Peyer's patch (tissue), 4 donors: ENCODE results near the gene AKT3. TPM values are rescaled to one million over a fixed set of nuclear protein-coding genes. Genes with fewer than 3 reads are reported as not detected.
"Not testable (repeated sequence)": the region's sequence is repeated elsewhere in the genome, so short reads cannot be mapped to it uniquely, and the experiment has no call there.

ENCODE experiments used
- DNase-seq, 3 donors: peaks; one replicate each; pipeline ENCODE4 v3.0.0-alpha.2; 2017 to 2019
- H3K27ac ChIP-seq, 4 donors: fragments of 200-600 bp; sonication (generic); one replicate each; pipeline ENCODE4 v1.5.1; 2016 to 2019
- H3K27me3 ChIP-seq, 2 donors: fragments of 200-600 bp; sonication (generic); one replicate each; pipeline ENCODE4 v1.5.1; 2019
- H3K36me3 ChIP-seq, 3 donors: fragments of 200-600 bp; sonication (generic); one replicate each; pipeline ENCODE4 v1.5.1; 2016 to 2019
- H3K4me1 ChIP-seq, 4 donors: fragments of 200-600 bp; sonication (generic); one replicate each; pipeline ENCODE4 v1.5.1; 2016 to 2019
- H3K4me3 ChIP-seq, 4 donors: fragments of 200-600 bp; sonication (generic); 1 replicate in 3 of 4; 2 replicates in 1 of 4; pipeline ENCODE4 v1.5.1; 2016 to 2019; ENCODE audit warnings: mild to moderate bottlenecking in 1 of 4
- H3K9me3 ChIP-seq, 4 donors: fragments of 200-600 bp; sonication (generic); one replicate each; pipeline ENCODE4 v1.5.1; 2016 to 2019; ENCODE audit warnings: mild to moderate bottlenecking in 1 of 4
- POLR2A ChIP-seq, 2 donors: fragments of 450-650 bp; IDR thresholded peaks; one replicate each; pipeline ENCODE4 v1.5.1; 2017; ENCODE audit warnings: antibody characterized with exemption in 2 of 2, mild to moderate bottlenecking in 2 of 2, moderate library complexity in 2 of 2
- total RNA-seq, 4 donors: library from RNA; depleted of rRNA; stranded (reverse); fragments of >200 nt; gene quantifications; one replicate each; pipeline ENCODE4 v1.1.0, GENCODE V29; 2016
- TF ChIP-seq, protein P1 (sequence below), 6 experiments: fragments of 450-650 bp in 4 of 6; fragments of 200-600 bp in 2 of 6; sonication (generic) in 1 of 6; IDR thresholded peaks; one replicate each; pipeline ENCODE4 v1.5.1; 2017 to 2019; ENCODE audit warnings: antibody characterized with exemption in 6 of 6, mild to moderate bottlenecking in 3 of 6, moderate library complexity in 1 of 6

AKT3 gene
- total RNA-seq, 4 donors from 2014 or later = 4.4 to 71.8 (median 15.2) TPM

DNA sequence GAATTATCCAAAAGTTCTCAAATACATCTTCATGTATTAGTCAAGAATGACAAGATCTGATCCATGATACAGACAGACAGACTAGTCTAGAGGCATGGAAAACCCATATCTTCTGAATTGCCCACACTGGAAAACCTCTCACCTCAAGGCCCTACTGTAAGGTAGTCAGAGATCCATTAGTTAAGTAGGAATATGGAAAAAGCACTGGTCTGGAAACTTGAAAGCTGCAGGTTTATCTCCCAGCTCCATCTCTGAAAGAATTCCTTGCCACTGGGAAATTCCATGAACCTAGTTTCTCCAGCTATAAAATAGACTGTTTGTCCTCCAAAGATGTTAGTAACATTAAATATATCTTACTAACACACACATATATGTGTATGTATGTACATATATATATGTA lies 169.2 kb downstream of the AKT3 start:
- Histone ChIP-seq H3K9me3 (no peaks in the 10 kb centered on the region), H3K27me3 (no peaks in the 10 kb centered on the region), H3K4me3 (no peak overlapping the region), H3K27ac (no peak overlapping the region), H3K4me1 (no peaks in the 10 kb centered on the region), H3K36me3 (no peaks in the 10 kb centered on the region)
- no peak for DNase-seq
- TF ChIP-seq, protein P1, sequence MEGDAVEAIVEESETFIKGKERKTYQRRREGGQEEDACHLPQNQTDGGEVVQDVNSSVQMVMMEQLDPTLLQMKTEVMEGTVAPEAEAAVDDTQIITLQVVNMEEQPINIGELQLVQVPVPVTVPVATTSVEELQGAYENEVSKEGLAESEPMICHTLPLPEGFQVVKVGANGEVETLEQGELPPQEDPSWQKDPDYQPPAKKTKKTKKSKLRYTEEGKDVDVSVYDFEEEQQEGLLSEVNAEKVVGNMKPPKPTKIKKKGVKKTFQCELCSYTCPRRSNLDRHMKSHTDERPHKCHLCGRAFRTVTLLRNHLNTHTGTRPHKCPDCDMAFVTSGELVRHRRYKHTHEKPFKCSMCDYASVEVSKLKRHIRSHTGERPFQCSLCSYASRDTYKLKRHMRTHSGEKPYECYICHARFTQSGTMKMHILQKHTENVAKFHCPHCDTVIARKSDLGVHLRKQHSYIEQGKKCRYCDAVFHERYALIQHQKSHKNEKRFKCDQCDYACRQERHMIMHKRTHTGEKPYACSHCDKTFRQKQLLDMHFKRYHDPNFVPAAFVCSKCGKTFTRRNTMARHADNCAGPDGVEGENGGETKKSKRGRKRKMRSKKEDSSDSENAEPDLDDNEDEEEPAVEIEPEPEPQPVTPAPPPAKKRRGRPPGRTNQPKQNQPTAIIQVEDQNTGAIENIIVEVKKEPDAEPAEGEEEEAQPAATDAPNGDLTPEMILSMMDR (IDR thresholded peaks at IDR 0.05) = no peak
- TF ChIP-seq POLR2A (IDR thresholded peaks at IDR 0.05) = no peak

DNA sequence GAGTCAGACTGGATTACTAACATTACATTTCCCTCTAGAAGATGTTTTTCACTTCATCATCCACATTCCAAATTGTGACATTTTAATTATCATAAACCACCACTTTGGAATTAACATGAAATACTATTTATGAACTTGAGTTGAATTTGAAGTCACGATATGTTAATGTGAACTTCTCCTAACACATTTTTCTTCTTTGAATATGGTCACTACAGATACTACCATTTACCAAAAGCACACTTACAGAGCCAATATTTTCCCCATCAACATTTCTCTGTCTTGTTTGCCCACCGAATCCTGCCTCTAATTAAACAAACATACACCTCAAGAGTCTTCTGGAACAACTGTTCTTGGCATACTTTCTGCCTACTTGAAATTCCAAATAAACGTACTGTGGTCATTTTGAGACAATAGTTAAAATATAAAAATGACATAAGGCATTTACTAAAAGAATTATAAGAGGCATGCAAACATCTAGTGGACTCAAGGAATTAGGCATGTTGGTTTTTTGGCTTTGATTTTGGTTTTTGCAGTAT lies 177.4 kb downstream of the AKT3 start:
- TF ChIP-seq, protein P1 (IDR thresholded peaks at IDR 0.05) = no peak
- Histone ChIP-seq H3K27me3 (no peaks in the 10 kb centered on the region), H3K4me3 (no peak overlapping the region), H3K27ac (no peak overlapping the region), H3K36me3 (no peaks in the 10 kb centered on the region), H3K9me3 (no peaks in the 10 kb centered on the region), H3K4me1 (no peaks in the 10 kb centered on the region)
- no peak for DNase-seq

DNA sequence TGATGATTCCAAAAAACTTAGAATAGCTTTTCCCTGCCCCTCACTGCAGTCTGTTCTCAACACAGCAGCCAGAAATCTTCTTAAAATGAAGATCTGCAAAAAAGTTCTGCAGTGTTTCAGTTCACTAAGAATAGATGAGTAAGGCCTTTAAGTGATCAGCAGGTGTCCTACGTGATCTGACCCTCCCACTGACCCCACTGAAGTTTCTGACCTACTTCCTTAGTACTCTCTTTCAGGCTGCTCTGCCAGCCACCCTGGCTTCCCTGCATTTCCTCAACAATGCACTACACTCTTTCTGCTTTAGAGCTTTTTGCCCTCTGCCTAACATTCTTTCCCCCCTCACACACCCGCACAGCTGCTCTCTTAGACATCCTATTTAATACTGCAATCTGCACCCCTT lies 182.5 kb downstream of the AKT3 start:
- TF ChIP-seq POLR2A (IDR thresholded peaks at IDR 0.05) = no peak
- TF ChIP-seq, protein P1 (IDR thresholded peaks at IDR 0.05) = no peak
- no peak for DNase-seq

DNA sequence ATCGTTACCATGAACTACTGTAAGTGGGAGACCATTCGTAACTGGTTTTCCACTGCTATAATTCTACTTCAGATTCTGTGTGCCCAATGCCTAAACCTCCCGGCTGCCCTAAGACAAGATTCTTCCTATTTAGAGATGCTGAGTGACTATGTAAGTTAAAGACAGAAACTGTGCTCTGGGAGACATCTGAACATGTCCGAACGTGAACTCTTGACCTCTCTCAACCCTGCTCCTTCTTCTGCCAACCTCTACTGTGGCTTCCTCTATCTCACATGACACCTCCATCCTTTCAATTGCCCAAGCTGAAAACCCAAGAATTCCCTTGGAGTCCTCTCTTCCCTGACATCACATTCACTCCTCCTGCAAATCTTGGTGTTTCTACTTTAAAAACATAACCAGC lies 182.9 kb downstream of the AKT3 start:
- Histone ChIP-seq H3K4me1 (no peaks in the 10 kb centered on the region), H3K36me3 (no peaks in the 10 kb centered on the region), H3K27ac (no peak overlapping the region), H3K4me3 (no peak overlapping the region), H3K9me3 (no peaks in the 10 kb centered on the region), H3K27me3 (no peaks in the 10 kb centered on the region)
- no peak for TF ChIP-seq POLR2A (IDR thresholded peaks at IDR 0.05)
- TF ChIP-seq, protein P1 (IDR thresholded peaks at IDR 0.05) = no peak
- DNase-seq = no peak

More for the DNA sequence above, 182.5 kb downstream of the AKT3 start:
- H3K36me3 ChIP-seq = no peaks in the 10 kb centered on the region
- H3K9me3 ChIP-seq = no peaks in the 10 kb centered on the region
- H3K4me1 ChIP-seq = no peaks in the 10 kb centered on the region
- no peaks in the 10 kb centered on the region for H3K27me3 ChIP-seq
- H3K27ac ChIP-seq = no peak overlapping the region
- no peak overlapping the region for H3K4me3 ChIP-seq

DNA sequence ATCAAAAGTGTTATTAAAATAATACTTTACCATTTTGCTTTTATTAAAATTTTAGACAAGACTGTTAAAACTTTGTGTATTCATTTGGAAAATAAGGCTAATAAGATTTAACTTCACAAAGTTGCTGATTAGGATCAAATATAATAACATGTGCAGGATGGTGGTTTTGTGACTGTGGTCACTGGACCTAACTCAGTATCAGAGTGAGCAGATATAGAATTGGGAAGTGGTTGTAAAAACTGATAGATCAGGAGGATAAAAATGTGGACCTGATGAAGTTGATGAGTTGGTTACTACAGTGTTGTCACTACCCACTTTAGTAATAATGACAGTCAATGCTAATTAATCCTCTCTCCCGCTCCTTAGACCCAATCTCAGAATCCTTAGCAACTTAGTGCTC lies 186.4 kb downstream of the AKT3 start:
- Histone ChIP-seq H3K9me3 (no peaks in the 10 kb centered on the region), H3K4me3 (no peak overlapping the region), H3K27me3 (no peaks in the 10 kb centered on the region), H3K36me3 (no peaks in the 10 kb centered on the region), H3K4me1 (no peaks in the 10 kb centered on the region), H3K27ac (no peak overlapping the region)
- no peak for DNase-seq
- TF ChIP-seq, protein P1 (IDR thresholded peaks at IDR 0.05) = no peak
- TF ChIP-seq POLR2A (IDR thresholded peaks at IDR 0.05) = no peak

DNA sequence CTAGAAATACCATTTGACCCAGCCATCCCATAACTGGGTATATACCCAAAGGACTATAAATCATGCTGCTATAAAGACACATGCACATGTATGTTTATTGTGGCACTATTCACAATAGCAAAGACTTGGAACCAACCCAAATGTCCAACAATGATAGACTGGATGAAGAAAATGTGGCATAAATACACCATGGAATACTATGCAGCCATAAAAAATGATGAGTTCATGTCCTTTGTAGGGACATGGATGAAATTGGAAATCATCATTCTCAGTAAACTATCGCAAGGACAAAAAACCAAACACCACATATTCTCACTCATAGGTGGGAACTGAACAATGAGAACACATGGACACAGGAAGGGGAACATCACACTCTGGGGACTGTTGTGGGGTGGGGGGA lies 187.9 kb downstream of the AKT3 start:
- not testable (repeated sequence) for H3K27me3 ChIP-seq, H3K4me3 ChIP-seq, H3K9me3 ChIP-seq, H3K36me3 ChIP-seq, H3K4me1 ChIP-seq, H3K27ac ChIP-seq, DNase-seq
